Fibroblast of villous mesenchyme (primary cell): Measurements from ENCODE around the gene CSMD2. TPM values are rescaled to one million over a fixed set of nuclear protein-coding genes. Genes with fewer than 3 reads are reported as not detected.

Experiments used
- DNase-seq: peaks from one replicate; pipeline ENCODE4 v3.0.0-alpha.2; 2010; ENCODE audit warnings: low read depth
- H3K4me3 ChIP-seq: 2 replicates; pipeline ENCODE4 v1.5.1; 2011; ENCODE audit warnings: low read depth, mild to moderate bottlenecking, low read length
- total RNA-seq: library from RNA; depleted of rRNA; stranded (reverse); fragments of >200 nt; gene quantifications from 2 replicates; pipeline ENCODE4 v1.2.3, GENCODE V29; 2012
- TF ChIP-seq, protein P1 (sequence below): IDR thresholded peaks from 2 replicates; pipeline ENCODE4 v1.5.1; 2012; ENCODE audit warnings: low read depth, mild to moderate bottlenecking, low read length; ENCODE audit not compliant: insufficient read depth

Gene CSMD2
- total RNA-seq, 1 donor, result 3.0 TPM

- H3K4me3 ChIP-seq, result no peak overlapping the region
- no peak for DNase-seq
- TF ChIP-seq, protein P1, sequence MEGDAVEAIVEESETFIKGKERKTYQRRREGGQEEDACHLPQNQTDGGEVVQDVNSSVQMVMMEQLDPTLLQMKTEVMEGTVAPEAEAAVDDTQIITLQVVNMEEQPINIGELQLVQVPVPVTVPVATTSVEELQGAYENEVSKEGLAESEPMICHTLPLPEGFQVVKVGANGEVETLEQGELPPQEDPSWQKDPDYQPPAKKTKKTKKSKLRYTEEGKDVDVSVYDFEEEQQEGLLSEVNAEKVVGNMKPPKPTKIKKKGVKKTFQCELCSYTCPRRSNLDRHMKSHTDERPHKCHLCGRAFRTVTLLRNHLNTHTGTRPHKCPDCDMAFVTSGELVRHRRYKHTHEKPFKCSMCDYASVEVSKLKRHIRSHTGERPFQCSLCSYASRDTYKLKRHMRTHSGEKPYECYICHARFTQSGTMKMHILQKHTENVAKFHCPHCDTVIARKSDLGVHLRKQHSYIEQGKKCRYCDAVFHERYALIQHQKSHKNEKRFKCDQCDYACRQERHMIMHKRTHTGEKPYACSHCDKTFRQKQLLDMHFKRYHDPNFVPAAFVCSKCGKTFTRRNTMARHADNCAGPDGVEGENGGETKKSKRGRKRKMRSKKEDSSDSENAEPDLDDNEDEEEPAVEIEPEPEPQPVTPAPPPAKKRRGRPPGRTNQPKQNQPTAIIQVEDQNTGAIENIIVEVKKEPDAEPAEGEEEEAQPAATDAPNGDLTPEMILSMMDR, result no peak
Observed at GRCh38 chr1:33721301-33721815, 443.7 kb downstream of the CSMD2 start.

GRCh38 chr1:33719771-33720670, 445.0 kb downstream of the CSMD2 start:
- TF ChIP-seq, protein P1, result no peak
- no peak overlapping the region for H3K4me3 ChIP-seq
- DNase-seq, result peak; percentile 2

DNA sequence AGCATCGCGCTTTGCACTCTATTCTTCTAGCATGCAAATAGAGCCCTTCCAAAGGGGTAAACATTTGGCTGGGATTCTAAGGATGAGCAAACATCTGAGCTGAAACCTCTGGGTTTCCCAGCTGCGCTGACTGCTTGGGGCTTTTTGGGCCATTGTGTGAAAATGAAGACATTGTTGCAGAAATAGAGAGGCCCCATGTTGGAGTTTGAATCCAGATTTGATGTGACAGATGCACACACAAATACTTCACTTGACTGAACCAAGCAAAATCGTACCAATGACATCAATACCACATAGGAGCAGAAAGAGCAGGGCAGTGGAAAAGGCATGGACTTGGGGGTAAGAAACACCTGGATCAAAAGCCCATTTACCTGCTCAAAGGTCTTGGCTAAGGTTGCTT, 445.7 kb downstream of the CSMD2 start:
- H3K4me3 ChIP-seq, result no peak overlapping the region
- TF ChIP-seq, protein P1, result no peak
- DNase-seq, result no peak

- TF ChIP-seq, protein P1, result no peak
- H3K4me3 ChIP-seq, result no peak overlapping the region
- DNase-seq, result no peak
Observed at GRCh38 chr1:33718186-33718585, 446.8 kb downstream of the CSMD2 start.

GRCh38 chr1:33716976-33717688, 447.9 kb downstream of the CSMD2 start:
- no peak for DNase-seq
- TF ChIP-seq, protein P1, result no peak
- H3K4me3 ChIP-seq, result no peak overlapping the region

DNA sequence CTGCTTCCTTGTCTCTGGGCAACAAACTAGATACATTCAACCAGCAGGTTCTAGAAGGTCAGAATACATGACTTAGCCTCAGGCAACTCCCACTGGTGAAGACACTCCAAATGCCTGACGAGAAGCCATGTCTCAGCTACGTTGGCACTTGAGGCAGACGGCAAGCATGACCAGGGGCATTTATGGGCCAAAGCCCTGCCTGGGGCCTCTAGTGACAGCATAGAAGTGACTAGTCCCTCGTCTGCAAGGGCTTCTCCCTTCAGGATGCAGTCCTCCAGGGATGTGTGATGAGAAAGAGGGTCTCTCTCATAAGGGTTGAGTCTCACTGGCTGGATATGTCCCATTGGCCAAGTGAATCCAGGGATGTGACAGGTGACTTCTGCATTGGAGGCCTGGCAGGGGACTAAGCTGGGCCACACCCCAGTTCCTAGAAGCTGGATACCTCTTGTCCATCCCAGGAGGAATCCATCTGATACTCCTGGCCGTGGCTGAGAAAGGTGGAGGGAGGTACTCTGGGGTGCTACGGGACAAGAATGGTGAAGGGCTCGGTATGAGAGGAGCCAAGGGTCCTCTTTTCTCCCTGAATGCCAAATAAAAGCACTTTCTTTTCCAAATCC, 449.7 kb downstream of the CSMD2 start:
- H3K4me3 ChIP-seq, result no peak overlapping the region
- DNase-seq, result no peak
- TF ChIP-seq, protein P1, result no peak
